SW 1271 (cell line): ENCODE measurements around the gene MAPKAPK2.

ENCODE experiments used
- DNase-seq, 2 experiments: peaks; one replicate each; lab custom pipeline; 2025; lab: John Stamatoyannopoulos, UW

The MAPKAPK2 gene

DNA sequence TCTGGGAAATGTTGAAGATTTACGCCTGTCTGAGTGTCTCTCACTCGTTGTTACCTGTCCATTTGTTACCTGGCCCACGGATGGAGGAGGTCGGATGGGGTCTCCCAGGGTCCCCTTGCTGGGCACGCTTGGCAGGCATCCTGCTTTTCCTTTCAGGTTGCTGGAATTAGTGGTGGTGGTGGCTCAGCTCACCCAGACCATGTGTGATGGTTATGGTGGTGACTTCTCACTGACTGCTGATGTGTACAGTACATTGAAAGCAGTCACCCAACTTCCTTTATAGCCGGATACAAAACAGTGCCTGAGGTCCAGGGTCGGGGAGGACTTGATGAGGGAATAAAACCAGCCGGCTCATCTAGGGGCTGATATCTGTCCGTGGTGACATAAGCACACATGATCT is 19.5 kb downstream of the MAPKAPK2 start:
- no peak for DNase-seq

DNA sequence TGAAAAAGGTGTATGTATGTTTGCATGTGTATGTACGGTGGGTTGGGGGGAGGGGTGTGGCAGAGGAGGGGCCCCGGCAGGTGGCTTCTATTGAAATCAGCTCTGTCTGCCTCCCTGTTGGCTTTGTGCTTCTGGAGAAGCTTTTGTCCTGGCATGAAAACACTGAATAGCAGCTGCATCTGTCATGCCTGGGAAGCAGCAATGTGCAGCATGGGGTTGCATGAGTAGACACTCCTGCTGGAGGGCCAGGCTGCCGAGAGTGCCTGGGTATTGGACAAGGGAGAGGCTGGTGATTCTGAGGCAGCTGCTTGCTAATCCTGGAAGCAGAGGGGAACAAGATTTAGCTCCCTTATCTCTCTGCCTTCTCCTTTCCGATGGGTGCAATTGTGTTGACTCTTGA is 20.5 kb downstream of the MAPKAPK2 start:
- DNase-seq: no peak

DNA sequence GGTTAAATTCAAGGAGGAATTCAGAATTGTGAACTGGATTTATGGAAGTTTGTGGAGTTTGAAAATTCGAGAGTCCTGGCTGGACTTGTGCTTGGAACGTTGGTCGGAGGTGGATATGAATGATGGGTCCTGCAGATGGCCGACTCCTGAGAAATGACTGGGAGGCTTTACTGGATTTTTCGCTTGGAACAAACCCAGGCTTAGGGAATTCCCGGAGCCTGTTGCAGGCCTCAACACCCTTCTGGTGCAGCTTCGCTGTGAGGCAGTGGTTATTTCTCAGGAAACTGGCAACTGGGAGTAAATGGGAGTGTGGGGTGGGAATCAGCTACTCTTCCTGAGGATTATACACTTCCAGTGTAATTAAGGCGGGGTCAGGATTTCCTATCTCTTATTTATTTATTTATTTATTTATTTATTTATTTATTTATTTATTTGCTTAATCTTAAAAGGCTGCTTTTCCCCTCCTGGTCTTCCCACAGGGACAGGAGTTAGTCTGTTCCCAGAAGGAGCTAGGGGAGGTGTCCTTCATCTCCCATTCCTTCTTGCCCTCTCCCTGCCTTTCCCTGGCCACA is 21.1 kb downstream of the MAPKAPK2 start:
- no peak for DNase-seq

DNA sequence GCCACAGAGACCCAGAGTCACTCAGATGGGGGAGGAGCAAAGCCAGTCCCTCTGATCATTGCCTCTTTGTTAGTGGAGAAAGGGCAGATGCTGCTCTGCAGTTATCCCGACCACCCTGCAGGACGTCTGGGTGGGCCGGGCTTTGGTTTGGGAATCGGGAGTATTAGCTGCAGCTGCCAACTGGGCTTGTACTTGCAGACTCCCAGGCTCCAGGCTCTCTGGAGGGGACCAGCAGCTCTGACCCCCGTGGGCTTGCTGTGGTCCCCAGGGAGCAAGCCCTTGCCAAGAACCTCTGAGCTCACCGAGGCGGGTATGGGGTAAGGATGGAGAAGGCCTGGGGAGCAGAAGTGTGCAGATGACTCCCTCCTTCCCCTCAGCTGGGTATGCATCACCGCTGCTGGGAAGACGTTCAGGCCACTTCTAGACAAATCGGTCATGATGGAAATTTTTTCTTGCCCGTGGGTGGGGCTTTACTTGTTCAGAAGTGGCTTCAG is 21.6 kb downstream of the MAPKAPK2 start:
- DNase-seq: no peak

DNA sequence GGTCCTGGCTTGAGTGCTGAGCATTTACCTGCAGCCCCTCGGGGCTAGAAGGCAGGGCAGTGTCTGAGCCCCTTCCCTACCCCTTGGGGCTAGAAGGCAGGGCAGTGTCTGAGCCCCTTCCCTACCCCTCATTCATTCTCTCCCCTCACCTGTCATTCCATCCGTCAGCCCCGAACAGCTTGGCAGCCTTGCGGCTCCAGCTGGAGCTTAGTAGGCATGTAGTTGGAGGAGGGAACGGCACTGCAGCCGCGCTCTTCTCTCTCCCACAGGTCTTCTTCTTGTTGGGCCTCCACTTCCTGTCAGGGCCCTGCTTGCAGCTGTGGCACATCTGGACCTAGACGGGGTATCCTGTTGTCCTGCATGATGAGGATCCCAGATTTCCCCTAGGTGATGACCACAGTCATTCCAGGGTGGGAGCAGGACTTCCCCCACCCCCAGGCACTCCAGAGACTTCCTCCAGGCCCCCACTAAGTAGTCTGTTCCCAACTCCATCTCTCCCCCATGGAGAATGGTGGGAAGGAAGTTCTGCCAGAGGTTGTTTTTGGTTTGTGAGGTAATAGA is 22.2 kb downstream of the MAPKAPK2 start:
- DNase-seq: no peak

DNA sequence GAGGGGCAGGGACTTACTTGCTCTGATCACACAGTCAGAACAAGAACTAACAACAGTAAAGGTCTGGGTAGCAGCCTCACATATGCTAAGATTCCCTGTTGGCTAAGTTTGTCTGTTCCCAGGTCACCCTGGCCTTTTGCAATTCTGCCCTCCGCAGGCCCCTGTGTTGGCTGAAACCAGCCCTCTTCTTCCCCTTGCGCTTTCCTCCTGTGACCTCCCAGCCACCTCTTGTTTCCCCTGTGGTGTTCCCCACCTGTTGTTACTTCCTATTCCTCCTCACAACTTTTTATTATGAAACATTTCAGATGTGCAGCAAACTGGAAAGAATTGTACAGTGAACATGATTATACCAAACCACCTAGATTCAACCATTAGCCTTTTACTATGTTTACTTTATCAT is 23.4 kb downstream of the MAPKAPK2 start:
- DNase-seq: no peak

DNA sequence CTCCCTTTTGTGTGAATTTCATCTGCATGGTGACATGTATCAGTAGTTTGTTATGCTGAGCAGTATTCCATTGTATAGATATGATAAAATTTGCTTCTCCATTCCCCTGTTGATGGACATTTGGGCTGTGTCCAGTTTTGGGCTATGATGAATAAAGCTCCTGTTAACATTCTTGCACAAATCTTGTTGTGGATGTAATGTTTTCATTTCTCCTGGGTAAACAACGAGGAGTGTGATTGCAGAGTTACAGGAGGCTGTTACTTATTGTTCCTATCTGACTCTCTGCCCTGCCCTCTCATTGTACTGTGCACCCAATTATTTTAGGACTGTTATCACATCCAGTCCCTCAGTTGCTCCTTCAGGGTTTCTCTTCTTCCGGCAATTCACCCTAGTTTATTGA is 24.2 kb downstream of the MAPKAPK2 start:
- no peak for DNase-seq

DNA sequence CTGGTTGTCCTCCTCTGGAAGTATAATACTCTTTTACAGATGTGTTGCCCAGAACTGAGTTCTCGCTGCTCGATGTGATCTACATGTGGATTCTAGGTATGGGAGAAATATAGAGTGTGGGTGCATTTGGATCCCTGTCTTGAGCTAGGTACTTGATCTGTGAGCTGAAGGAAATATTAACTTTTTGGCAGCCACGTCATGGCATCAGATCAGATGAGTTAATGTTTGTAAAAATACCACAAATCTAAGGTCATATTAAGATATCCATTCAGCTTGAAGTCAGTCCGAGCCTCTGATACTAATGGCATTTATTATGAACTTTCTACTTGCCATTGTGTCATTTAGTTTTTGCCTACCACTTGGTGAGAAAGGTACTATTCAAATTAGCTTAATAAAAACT is 24.6 kb downstream of the MAPKAPK2 start:
- DNase-seq: no peak

DNA sequence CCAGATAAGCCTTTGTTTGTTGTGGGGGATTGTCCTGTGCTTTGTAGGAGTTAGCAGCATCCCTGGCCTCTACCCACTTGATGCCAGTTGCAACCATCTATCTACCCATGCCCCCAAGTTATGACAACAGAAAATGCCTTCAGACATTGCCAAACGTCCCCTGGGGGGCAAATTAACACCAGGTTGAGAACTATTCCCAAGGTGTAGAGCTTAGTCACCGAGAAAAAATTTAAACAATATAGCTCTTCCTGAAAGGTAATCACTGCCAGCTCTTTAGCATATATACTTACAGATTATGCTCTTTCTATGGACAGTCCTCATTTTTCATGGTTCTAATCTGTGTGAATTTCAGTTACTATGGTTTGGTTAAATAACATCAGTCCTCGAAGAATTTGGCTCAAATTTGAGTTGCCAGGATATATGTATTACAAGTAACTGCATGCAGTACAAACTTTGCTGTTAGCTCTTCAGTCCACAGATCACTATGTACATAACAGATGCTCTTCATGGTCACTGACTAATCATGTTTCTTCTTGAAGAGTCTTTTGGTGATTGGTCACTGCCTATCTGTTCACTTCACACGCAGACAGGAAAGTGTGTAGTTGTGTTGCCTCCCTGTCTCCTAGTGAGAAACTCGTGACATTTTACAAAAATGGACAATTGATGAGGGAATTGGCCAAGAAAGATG is 25.2 kb downstream of the MAPKAPK2 start:
- DNase-seq: no peak

DNA sequence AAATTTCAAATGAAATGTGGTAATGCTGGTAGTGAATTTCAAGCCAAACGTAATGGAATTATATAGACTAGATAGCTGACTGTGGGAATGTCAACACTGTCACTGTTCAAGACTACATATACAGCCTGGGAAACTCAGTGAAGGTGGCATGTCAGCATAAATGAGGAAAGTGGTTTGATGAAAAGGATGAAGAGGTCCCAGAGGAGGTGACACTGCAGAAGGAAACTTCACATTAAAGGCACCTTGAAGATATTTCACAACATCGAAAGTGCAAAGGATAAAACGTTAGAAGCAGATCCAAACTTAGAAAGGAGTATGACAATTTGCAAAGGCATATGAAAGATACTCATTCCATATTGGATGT is 25.7 kb downstream of the MAPKAPK2 start:
- DNase-seq: no peak

DNA sequence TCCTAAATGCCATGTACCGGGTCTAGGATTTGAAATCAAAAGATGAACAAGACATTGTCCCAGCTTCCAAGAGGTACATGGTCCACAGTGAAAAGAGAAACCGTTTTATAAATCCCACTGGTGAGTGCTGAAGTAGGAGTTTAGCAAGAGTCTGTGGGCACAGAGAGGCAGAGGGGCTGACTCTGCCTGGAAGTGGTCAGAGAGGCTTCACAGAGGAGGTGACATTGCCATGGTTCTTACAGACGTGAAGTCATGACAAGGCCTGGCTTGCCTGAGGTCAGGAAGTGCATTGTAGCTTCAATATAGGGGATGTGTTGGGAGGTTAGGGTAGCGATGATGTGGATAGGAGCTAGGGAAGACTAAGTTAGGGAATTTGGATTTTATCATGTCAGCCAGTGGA is 28.4 kb downstream of the MAPKAPK2 start:
- DNase-seq: no peak

DNA sequence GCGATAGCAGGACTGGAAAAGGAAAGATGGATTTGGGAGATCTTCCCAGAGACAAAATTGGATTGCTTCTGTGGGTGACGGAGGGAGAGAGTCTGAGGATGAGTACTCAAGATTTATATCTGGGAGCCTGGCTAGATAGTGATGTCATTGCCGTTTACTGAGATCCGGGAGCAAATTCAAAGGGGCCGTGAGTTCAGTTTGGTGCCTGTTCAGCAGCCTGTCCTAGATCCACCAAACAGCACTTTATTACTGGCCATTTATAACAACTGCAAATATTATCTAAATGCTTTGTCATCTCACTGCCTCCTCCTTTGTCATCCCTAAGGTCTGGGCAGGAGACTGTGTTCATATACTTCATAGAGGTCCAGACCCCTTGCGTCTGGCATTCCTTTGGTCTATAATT is 29.2 kb downstream of the MAPKAPK2 start:
- no peak for DNase-seq

DNA sequence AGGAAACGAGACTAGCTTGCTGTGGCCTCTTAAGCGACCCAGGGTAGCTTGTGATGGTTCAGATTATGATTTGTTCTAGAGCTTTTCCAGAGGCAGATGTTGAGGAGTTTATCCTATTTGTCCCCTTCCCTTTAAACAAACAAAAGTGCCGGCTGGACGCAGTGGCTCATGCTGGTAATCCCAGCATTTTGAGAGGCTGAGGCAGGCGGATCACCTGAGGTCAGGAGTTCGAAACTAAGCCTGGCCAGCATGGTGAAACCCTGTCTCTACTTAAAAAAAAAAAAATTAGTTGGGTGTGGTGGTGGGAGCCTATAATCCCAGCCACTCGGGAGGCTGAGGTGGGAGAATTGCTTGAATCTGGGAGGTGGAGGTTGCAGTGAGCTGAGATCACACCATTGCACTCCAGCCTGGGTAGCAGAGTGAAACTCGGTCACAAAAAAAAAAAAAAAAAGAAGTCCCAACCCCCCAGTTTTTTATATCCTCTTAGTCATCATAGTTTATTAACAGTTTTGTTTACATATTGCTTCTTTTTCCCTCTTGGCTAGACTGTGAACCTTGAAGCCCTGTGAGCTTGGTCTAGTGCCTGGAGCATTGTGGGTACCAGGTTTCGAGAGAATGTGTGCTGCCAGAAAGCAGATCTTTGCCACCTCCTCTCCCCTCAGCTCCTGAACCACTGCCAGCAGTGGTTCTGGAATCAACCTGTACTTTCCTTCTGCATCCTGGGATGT is 29.8 kb downstream of the MAPKAPK2 start:
- no peak for DNase-seq

DNA sequence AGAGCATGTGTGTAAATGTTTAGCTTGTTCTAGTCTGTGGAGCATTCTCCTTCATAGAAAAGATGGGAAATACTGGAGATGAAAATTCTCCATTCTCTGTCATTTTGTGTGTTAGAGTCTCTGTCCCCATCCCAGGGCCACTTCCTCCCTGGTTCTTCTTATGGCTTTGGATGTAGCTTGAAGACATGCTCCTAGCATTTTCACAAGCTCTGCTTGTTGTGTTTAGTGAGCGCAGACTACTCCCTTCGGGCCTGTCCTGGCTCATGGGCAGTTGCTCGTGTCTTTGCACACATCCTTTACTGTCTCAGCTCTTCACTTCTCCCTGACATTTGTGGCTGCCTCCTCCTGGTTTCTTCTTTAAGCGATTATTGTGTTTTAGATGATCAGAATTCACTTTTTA is 30.4 kb downstream of the MAPKAPK2 start:
- DNase-seq: no peak

DNA sequence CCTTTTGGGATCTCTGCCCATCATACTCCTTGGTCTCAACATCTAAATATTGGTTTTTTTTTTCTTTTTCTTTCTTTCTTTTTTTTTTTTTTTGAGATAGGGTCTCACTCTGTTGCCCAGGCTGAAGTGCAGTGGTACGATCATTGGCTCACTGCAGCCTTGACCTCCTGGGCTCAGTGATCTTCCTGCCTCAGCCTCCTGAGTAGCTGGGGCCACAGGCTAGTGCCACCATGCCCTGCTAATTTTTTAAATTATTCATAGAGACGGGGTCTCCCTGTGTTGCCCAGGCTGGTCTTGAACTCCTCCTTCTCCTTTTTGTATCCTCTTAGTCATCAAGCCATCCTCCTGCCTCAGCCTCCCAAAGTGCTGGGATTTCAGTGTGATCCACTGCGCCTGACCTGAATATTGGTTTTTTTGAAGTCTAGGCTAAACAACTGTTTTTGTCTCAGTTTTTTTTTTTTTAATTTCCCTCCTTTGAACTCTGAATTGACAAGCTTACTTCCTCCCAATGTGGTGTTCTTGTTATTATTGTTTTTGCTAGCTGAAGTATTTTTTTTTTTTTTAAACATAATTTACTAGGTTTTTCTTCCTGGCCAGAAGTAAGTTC is 30.9 kb downstream of the MAPKAPK2 start:
- no peak for DNase-seq

DNA sequence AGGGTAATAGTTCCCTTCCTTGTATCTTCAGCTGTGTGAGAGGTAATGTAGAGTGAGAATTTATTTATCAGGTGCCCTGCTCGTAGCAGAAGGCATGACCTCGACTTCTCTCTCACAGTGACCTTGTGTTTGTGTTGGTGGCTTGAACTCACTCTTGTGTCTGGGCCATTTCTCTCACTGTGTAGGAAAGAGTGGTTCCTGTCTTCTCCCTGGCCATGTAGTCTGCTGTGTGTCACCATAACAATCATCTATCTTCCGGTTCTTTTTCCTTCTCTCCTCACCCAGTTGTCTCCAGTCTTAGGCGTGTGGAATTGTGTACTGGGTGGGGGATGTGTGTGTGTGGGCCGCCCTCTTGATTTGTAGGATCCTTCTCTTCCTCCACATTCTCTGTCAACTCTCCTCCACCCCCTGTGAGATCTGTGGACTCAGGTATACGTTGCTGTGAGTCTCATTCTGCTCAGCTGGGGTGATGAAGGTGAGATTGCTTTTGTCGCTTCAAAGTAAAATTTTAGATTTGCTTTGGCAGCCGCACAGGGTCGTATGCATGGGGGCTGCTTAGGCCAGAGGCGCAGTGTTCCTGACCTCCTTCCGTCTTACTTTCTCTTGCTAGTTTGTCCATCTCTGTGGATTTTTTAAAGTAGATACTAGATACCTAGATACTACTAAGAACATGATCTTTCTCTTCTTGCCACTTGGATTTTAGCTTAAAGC is 31.6 kb downstream of the MAPKAPK2 start:
- DNase-seq: no peak

DNA sequence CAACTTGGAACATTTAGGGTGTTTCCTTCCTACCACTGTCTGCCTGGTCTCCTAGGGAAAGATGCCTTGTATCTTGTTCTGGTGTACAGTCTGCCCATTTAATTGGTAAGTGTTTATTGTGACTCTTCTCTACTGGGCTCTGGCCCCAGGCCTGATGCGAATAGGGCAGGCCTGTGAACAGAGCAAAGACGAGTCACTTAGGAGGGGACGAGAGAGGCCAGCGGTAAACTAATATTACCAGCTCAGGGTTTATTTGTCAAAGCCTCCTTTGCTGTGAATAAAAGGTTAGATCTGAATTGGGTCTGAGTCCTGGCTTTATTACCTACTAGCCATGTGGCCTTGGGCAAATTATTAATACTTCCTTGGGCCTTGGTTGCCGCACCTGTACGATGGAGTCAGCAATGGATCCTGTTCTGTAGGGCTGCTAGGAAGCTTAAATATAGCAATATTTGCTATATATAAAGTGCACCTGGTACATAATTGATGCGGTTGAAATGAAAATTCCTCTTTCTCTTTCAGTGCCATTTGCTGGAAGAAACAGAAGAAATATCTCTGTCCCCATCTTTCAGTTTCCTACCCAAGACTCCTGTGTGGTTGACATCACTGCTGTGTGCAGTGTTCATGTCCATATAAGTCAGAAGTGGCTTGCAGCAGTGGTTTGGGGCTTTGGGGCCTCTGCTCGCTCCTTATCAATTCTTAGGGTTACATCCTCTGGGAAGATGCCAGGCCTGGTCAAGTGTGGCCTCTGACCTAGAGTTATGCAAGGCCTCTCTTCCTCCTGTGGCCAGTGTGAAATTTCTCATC is 32.4 kb downstream of the MAPKAPK2 start:
- DNase-seq: no peak

DNA sequence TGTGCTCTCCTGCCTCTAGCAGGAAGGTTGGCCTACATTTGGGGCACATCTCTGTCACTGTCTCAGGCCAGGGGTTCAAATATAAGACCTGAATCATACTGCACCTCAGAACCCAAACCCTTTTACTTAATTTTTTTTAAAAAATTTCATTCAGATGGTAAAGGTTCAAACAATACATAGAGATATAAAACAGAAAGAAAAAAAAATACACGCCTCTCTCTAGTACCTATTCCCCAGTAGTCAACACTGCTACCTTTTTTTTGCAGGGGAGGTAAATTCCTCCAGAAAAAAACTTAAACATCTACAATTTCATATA is 32.9 kb downstream of the MAPKAPK2 start:
- no peak for DNase-seq

DNA sequence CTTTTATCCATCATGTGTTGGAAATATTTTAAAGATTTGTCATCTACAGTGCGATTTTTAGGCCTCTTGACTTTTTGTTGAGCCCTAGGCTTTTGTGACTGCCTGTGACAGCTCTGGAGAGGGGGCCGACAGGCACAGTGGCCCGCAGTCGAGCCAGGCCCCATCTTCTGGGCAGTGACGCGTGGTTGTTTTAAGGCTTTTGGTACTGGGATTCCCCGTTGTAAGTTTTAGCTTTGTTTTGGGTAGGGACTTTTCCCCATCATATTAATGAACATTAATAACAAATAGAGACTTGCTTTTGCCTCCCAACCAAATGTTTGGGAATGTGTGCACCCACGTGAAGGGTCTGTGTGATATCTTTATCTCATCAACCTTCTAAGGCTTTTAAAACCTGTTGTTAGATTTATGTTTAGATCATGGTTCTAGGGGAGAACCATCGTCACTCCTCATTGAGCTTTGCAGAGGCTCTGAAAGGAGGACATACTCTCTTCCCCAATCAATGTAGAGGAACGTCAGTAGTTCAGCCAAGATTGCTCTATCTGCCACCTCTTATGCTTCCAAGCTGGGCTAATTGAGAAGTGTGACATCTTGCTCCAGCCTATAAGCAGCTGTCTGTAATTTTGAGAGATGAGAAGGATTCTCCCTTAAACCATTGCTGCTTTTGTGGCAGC is 34.6 kb downstream of the MAPKAPK2 start:
- no peak for DNase-seq

DNA sequence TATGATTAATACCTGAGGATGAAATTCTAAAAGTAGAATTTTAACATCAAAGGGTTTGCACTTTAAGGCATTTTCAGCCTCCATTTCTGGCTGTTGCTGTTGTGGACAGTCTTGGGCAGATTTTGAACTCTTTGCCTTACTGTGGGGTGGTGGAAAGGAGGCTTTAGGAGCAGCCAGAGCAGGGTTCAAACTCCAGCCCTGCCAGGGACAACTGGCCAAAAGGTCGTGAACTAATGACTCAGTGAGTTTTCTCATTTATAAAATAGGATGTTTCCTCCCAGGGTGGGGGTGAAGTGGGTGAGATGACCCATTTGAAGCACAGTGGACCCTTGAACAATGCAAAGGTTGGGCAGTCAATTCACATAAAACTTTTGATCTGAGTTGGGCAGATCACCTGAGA is 36.7 kb downstream of the MAPKAPK2 start:
- no peak for DNase-seq
